ENCODE data around the gene SIK2.
A peak's percentile ranks its signal among the peaks of the same experiment; 100 is the strongest.

Gene SIK2

GRCh38 chr11:111601979-111602864 lies at the start of gene SIK2:
TSS of gene SIK2 (plus strand) at chr11:111602449. CDS start at chr11:111602564, 115 bp downstream.
- Mint-ChIP-seq H3K36me3 (ENCODE audit: low read depth) (no peaks in the 10 kb centered on the region), H3K4me1 (peaks cover 42% of the 10 kb centered on the region), H3K27me3 (ENCODE audit: low read depth, poor library complexity) (no peaks in the 10 kb centered on the region), H3K4me3 (peak within 1 kb of the TSS; percentile 99), H3K9me3 (no peaks in the 10 kb centered on the region), H3K27ac (peak within 1 kb of the TSS; percentile 92)
- DNase-seq, result peak; percentile 95
- peak; percentile 73 for TF ChIP-seq CTCF (IDR thresholded peaks at IDR 0.05)

- Mint-ChIP-seq H3K9me3 (peaks cover 24% of the 10 kb centered on the region), H3K36me3 (ENCODE audit: low read depth) (peaks cover 13% of the 10 kb centered on the region), H3K27ac (no peak overlapping the region), H3K4me3 (no peak overlapping the region), H3K4me1 (peaks cover 11% of the 10 kb centered on the region), H3K27me3 (ENCODE audit: low read depth, poor library complexity) (peaks cover 4% of the 10 kb centered on the region)
- no peak for TF ChIP-seq CTCF (IDR thresholded peaks at IDR 0.05)
- no peak for DNase-seq
Measured at GRCh38 chr11:111554532-111554931, 47.7 kb upstream of the SIK2 start.

- H3K4me3 Mint-ChIP-seq, result no peak overlapping the region
- H3K27me3 Mint-ChIP-seq (ENCODE audit: low read depth, poor library complexity), result peaks cover 4% of the 10 kb centered on the region
- peaks cover 13% of the 10 kb centered on the region for H3K36me3 Mint-ChIP-seq (ENCODE audit: low read depth)
- no peak for TF ChIP-seq CTCF (IDR thresholded peaks at IDR 0.05)
- DNase-seq, result no peak
- H3K27ac Mint-ChIP-seq, result no peak overlapping the region
- H3K4me1 Mint-ChIP-seq, result peaks cover 11% of the 10 kb centered on the region
- H3K9me3 Mint-ChIP-seq, result peaks cover 24% of the 10 kb centered on the region
Measured at GRCh38 chr11:111555255-111555654, 47.0 kb upstream of the SIK2 start.

- peaks cover 24% of the 10 kb centered on the region for H3K9me3 Mint-ChIP-seq
- no peak for TF ChIP-seq CTCF (IDR thresholded peaks at IDR 0.05)
- H3K4me3 Mint-ChIP-seq, result no peak overlapping the region
- no peak for DNase-seq
- peaks cover 9% of the 10 kb centered on the region for H3K4me1 Mint-ChIP-seq
- H3K27ac Mint-ChIP-seq, result no peak overlapping the region
- H3K36me3 Mint-ChIP-seq (ENCODE audit: low read depth), result peaks cover 13% of the 10 kb centered on the region
- H3K27me3 Mint-ChIP-seq (ENCODE audit: low read depth, poor library complexity), result peaks cover 4% of the 10 kb centered on the region
Measured at GRCh38 chr11:111557425-111558111, 44.7 kb upstream of the SIK2 start.

GRCh38 chr11:111559800-111560464 lies 42.3 kb upstream of the SIK2 start:
- peaks cover 9% of the 10 kb centered on the region for H3K4me1 Mint-ChIP-seq
- TF ChIP-seq CTCF (IDR thresholded peaks at IDR 0.05), result no peak
- H3K27me3 Mint-ChIP-seq (ENCODE audit: low read depth, poor library complexity), result no peaks in the 10 kb centered on the region
- peaks cover 24% of the 10 kb centered on the region for H3K9me3 Mint-ChIP-seq
- no peak for DNase-seq
- no peak overlapping the region for H3K4me3 Mint-ChIP-seq
- peaks cover 13% of the 10 kb centered on the region for H3K36me3 Mint-ChIP-seq (ENCODE audit: low read depth)
- peak overlapping the region; percentile 89 for H3K27ac Mint-ChIP-seq
